IPS-NIHi11 (cell line): Measurements from ENCODE around the gene PRAMEF7.
"Not testable (repeated sequence)": the region's sequence is repeated elsewhere in the genome, so short reads cannot be mapped to it uniquely, and the experiment has no call there.

Source experiments
- DNase-seq: peaks from one replicate; pipeline ENCODE4 v3.0.0; 2012; ENCODE audit warnings: mixed read lengths, low spot score

PRAMEF7 gene

DNA sequence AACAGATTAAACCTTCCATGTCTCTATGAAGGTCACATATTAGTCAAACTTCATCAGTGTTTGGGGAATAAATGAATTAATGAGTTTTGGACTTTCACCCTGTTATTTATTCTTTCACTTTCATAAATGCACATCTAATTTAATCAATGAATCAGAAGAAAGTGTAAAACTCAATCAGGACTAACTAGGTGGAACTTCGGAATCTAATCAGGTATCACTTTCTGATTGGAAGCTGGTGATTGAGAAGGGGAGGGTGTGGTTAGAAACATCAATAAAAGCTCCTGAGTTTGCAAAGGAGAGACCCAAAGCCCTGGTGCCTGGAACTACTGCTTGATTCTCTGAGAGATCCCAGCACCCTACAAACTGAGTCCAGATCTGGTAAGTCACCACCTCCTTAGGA lies at the start of gene PRAMEF7:
Gene PRAMEF7 (plus strand): TSS at position 301 of the 400 bp plus-strand sequence. CDS start 1,083 bp downstream, outside the sequence.
- DNase-seq: not testable (repeated sequence)

DNA sequence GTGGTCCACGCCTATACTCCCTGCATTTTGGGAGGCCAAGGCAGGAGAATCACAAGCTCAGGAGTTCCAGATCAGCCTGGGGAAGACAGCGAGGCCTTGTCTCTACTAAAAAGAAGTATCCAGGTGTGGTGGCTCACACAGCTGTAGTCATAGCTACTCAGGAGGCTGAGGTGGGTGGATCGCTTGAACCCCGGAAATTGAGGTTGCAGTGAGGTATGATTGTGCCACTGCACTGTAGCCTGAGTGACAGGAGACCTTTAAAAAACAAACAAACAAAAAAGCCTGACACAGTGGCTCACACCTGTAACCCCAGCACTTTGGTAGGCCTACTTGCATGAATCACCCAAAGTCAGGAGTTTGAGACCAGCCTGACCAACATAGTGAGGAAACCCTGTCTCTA lies 38.0 kb upstream of the PRAMEF7 start:
- not testable (repeated sequence) for DNase-seq

DNA sequence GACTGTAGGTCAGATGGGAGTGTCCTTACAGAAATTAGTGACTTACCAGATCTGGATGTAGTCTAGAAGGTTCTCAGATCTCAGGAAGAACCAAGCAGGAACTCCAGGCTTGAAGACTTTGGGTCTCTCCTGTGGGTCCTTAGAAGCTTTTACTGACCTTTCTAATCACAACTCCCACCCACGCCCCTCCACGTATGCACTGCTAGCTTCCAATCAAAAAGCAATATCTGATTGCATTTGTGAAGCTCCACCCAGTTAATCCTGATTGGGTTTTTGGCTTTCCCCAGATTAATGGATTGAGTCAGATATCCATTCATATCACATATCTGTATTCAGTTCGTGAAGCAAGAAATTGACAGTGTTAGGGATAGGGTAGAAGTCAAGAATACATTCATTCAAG lies 30.3 kb upstream of the PRAMEF7 start, which contains the start of gene PRAMEF4:
Gene PRAMEF4 (minus strand): TSS at position 101 of the 400 bp plus-strand sequence. CDS start 2,807 bp downstream, outside the sequence.
- DNase-seq: not testable (repeated sequence)

DNA sequence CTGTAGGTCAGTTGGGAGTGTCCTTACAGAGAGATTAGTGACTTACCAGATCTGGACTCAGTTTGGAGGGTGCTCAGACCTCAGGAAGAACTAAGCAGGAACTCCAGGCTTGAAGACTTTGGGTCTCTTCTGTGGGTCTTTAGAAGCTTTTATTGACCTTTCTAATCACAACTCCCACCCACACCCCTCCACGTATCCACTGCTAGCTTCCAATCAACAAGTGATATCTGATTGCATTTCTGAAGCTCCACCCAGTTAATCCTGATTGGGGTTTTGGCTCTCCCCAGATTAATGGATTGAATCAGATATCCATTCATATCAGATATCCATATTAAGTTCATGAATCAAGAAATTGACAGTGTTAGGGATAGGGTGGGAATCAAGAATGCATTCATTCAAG lies 18.2 kb upstream of the PRAMEF7 start, which contains the start of gene PRAMEF10:
Gene PRAMEF10 (minus strand): TSS at position 101 of the 400 bp plus-strand sequence. CDS start 2,423 bp downstream, outside the sequence.
- not testable (repeated sequence) for DNase-seq

DNA sequence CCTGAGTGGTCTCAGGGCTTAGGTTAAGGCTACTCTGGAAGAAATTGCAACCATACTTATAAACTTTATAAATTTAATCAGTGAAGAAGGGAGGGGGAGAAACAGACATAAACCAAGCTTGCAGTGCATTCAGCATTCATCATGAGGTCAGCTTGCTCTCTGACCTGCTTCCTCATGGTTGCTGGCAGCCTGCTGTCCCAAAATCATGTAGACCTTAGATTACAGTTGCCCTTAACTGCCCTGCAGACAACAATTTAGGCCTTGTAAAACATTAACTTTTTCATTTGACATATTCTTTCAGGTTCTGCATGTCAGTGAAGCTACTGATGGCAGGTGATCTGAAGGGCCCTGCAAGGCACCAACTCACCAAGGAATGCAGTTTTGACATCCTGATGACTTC lies 17.2 kb upstream of the PRAMEF7 start:
- not testable (repeated sequence) for DNase-seq

DNA sequence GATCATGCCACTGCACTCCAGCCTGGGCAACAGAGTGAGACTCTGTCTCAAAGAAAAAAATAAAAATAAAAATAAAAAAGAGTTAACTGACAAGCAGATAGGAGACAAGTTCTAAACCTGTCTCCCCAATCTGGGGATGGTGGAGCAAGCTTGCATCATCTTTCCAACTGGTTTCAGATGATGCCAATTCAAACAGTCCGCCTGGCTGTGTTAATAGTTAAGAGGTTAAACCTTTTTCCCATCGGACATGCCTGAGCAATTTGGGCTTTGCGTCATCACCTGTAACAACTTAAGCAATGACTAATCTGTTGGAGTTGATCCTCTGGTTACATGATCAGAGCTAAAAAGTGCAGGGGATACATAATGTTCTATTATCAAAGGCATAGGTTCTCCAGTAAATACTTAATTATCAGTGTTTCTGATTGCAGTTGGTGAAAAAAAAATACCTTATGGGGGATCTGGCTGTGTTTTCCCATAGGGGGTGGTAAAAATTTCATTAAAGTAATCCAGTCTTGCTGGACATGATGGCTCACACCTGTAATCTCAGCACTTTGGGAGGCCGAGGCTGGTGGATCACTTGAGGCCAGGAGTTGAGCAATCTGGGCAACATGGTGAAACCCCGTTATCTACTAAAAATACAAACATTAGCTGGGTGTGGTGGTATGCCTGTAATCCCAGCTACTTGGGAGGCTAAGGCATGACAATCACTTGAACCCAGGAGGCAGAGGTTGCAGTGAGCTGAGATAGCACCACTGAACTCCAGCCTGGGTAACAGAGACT lies 12.4 kb upstream of the PRAMEF7 start:
- not testable (repeated sequence) for DNase-seq

DNA sequence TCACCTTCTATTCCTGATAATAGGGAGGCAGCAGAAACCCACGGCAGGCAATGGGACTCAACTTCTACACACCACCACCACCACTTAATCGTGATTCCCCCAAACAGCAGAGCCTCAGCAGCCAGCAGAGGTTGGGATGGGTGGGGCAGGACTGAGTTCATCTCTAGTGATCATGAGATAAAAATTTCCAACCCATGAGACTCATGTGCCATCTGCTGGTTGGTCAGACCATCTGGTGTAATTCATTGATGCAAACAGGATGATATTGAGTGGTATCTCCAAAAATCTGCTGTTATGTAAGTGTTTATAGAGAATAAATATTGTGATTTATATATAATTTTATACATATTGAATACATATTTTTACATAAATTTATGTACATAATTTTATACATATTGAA lies 5.3 kb downstream of the PRAMEF7 start:
- DNase-seq: not testable (repeated sequence)

DNA sequence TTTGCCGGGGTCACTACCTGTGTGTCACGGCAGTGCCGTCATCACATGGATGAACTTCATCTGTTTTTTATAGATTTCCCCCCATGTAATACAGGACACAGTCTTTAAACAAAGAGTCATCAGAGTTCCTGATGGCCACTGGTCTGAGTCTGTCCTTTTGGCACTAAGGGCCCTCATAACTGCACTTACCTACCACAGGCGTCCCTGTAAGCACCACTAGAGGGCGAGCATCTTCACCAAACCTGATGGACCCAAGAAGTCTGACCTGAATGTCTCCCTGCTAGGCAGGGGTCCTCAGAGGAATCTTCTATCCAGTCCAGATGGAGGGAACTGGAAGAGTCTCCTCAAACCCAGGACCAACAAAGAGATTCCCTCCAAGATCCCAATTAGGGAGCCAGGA lies 8.0 kb downstream of the PRAMEF7 start:
- DNase-seq: not testable (repeated sequence)

DNA sequence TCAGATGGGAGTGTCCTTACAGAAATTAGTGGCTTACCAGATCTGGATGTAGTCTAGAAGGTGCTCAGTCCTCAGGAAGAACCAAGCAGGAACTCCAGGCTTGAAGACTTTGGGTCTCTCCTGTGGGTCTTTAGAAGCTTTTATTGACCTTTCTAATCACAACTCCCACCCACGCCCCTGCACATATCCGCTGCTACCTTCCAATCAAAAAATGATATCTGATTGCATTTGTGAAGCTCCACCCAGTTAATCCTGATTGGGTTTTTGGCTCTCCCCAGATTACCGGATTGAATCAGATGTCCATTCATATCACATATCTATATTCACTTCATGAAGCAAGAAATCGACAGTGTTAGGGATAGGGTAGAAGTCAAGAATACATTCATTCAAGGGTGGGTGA lies 31.1 kb downstream of the PRAMEF7 start, which contains the start of gene PRAMEF6:
Gene PRAMEF6 (minus strand): TSS at position 101 of the 400 bp plus-strand sequence. CDS start 5,062 bp downstream, outside the sequence.
- DNase-seq: not testable (repeated sequence)
